Right renal cortex interstitium (tissue), 3 donors: ENCODE results near the gene ABCC6. TPM values are rescaled to one million over a fixed set of nuclear protein-coding genes. Genes with fewer than 3 reads are reported as not detected.
A peak's percentile ranks its signal among the peaks of the same experiment; 100 is the strongest.
"Not testable (repeated sequence)": the region's sequence is repeated elsewhere in the genome, so short reads cannot be mapped to it uniquely, and the experiment has no call there.

Source experiments
- DNase-seq, 3 donors: peaks; one replicate each; pipeline ENCODE4 v3.0.0-alpha.2; 2013; ENCODE audit warnings: low read depth in 3 of 3, low spot score in 2 of 3
- polyA plus RNA-seq, 3 donors: library from polyadenylated mRNA; unstranded; fragments of 120-200 nt; gene quantifications; one replicate each; pipeline ENCODE4 v1.2.1, GENCODE V29; 2013; ENCODE audit not compliant: insufficient read length in 3 of 3

The ABCC6 gene
- polyA plus RNA-seq, 3 donors: 14.0 to 26.1 (median 15.2) TPM

GRCh38 chr16:16232692-16233061 lies 9.4 kb upstream of the ABCC6 start:
- not testable (repeated sequence) for DNase-seq

- not testable (repeated sequence) for DNase-seq
These were observed 458 bp upstream of the ABCC6 start for GRCh38 chr16:16223662-16224241.

GRCh38 chr16:16221382-16221781 lies 1.9 kb downstream of the ABCC6 start:
- DNase-seq: not testable (repeated sequence)

DNA sequence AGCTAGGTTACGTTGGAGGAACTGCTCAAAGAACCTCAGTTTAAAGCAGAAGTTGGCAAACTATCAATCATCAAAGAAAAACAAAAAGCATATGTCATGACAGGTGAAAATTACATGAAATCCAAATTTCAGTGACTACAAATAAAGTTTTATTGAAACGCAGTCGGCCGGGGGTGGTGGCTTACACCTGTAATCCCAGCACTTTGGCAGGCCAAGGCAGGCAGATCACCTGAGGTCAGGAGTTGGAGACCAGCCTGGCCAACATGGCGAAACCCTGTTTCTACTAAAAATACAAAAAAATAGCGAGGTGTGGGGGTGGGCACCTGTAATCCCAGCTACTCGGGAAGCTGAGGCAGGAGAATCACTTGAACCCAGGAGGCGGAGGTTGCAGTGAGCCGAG lies 2.8 kb downstream of the ABCC6 start:
- not testable (repeated sequence) for DNase-seq

GRCh38 chr16:16218787-16219186 lies 4.5 kb downstream of the ABCC6 start:
- DNase-seq: not testable (repeated sequence)

DNA sequence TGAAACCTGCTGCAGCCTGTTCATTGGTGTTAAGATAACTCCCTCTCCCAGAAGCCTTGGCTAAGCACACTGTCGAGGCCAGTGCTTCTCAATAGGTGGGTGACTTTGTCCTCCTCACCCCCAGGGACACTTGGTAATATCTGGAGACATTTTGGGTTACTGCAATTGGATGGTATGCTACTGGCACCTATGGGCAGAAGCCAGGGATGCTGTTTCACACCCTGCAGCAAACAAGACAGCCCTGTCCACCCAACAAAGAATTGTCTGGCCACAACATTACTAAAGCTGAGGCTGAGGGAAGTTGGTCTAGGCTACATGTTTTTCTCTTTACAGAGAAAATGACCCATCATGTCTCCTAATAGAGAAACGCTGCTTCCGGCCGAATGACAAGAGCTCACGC lies 4.9 kb downstream of the ABCC6 start:
- DNase-seq: not testable (repeated sequence)

DNA sequence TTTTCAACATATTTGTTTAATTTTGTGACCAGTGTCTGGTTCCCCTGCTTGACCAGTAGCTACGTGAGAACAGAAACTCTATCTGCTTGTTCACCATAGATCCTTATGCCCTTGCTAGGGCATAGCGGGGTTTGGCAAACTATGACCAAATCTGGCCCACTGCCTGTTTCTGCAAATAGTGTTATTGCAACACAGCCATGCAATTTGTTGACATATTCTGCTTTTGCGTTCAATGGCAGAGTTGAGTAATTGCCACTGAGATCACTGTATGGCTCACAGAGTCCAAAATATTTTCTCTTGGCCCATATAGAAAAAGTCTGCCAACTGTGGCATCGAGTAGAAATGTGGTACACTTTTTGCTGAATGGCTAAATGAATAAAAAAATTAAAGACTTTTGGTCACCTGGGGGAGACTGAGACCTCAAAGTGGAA lies 9.4 kb downstream of the ABCC6 start:
- DNase-seq: not testable (repeated sequence)

DNA sequence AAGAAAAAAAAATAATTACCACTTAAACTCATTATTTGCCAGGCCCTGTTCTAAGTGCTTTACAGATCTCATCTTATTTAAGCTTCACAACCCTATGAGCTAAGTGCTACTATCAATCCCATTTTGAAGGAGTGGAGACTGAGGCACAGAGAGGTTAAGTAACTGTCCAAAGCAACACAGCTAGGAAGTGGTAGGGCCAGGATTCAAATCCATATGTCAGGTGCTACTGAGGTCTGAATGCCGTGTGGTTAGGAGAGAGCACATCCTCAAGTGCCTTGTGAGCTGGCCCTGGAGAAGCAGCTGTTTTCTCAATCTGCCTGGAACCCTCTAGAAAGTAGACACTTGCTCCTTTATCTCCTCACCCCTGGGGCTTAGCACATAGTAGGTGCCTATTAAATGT lies 11.9 kb downstream of the ABCC6 start:
- DNase-seq: not testable (repeated sequence)

DNA sequence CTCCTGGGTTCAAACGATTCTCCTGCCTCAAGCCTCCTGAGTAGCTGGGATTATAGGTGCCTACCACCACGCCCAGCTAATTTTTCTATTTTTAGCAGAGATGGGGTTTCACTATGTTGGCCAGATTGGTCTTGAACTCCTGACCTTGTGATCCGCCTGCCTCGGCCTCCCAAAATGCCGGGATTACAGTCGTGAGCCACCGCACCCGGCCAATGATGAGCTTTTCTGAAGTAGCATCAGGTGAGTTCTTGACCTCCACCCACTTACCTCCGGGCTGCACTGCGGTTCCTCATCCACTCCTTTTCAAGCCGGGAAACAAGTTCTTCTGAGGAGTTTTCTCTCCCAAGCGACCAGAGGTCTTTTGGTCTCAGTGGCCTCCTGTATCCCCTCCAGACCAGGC lies 14.8 kb downstream of the ABCC6 start:
- DNase-seq: not testable (repeated sequence)

GRCh38 chr16:16207787-16208334 lies 15.4 kb downstream of the ABCC6 start:
- not testable (repeated sequence) for DNase-seq

GRCh38 chr16:16207097-16207786 lies 16.1 kb downstream of the ABCC6 start:
- not testable (repeated sequence) for DNase-seq

GRCh38 chr16:16205864-16206263 lies 17.4 kb downstream of the ABCC6 start:
- DNase-seq: not testable (repeated sequence)

GRCh38 chr16:16204552-16204951 lies 18.7 kb downstream of the ABCC6 start:
- not testable (repeated sequence) for DNase-seq

DNA sequence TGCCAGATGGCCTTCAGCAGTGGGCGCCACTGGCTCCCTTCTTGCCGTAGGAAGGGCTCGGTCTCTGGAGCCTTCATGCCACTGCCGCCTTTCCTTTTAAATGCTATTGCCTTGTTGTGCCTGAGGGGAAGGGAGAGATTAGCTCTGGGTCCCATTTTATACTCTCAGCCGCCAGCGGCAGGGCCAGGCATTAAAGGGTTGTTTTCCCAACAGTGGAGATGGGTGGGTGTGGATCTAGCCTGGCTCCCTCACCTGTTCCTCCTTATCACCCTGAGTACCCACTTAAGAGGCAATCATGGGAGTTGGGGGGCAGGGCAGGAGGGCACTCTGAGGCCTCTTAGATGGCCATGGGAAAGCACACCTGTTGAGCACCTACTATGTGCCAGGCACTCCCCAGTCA lies 19.8 kb downstream of the ABCC6 start:
- not testable (repeated sequence) for DNase-seq

- DNase-seq: peak in 1 of 3 donors; percentile 15
These were observed 20.7 kb downstream of the ABCC6 start for GRCh38 chr16:16202400-16203143.

DNA sequence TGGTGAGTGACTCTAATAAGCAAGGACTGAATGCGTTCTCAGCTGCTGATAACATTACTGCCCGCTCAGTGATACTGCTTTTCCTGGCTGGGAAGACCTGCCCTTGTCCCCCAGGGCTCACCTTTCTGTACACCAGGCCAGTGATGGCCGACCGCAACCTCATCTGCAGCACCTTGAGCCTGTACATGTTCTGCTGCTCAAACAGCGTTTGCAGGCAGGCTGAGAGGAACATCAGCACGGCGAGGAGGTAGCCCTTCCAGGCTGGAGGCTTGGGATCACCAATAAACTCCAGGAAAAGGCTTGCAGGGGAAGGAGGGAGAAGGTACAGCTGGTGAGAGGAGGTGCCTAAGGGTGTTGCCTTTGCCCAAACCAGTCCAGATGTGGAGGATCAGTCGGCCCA lies 21.4 kb downstream of the ABCC6 start:
- DNase-seq: not testable (repeated sequence)

- DNase-seq: not testable (repeated sequence)
These were observed 22.9 kb downstream of the ABCC6 start for GRCh38 chr16:16200391-16200790.

DNA sequence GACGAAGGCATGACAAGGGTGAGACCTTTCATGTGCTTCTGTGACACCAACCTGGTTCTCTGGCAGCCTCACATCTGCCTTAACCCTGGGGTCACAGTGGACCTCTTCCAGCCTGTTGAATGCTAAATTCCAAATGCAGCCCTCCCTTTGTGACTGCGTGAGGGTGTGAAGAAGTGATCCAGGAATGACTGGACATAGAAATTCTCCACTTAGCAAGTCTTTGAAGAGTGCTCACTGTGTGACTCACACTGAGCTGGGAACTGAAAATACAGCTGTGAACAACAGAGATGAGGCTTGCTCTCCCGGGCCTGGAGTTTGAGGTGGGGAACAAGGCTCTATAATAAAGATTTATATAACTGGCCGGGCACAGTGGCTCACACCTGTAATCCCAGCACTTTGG lies 23.9 kb downstream of the ABCC6 start:
- DNase-seq: not testable (repeated sequence)

GRCh38 chr16:16197966-16198365 lies 25.3 kb downstream of the ABCC6 start:
- no peak for DNase-seq

DNA sequence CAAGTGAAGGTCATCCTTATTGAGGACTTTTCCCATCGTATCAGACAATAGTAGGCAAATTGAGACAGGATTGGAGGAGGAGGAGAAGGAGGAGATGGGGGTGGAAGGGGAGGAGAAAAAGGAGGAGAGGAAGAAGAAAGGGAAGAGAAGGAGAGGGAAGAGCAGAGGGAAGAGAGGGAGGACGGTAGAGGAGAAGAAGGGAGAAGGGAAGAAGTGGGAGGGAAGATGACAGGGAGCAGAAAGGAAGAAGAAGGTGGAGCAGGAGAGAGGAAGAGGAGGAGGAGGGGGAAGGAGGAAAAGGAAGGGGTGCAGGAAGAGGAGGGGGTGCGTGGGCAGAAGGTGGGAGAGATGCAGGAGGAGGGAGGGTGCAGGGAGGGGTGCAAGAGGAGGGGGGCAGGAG lies 26.0 kb downstream of the ABCC6 start:
- no peak for DNase-seq

- DNase-seq: no peak
These were observed 27.2 kb downstream of the ABCC6 start for GRCh38 chr16:16196099-16196498.
